ENCODE data around the gene TRIM2. TPM values are rescaled to one million over a fixed set of nuclear protein-coding genes. Genes with fewer than 3 reads are reported as not detected.

The TRIM2 gene
- total and polyA plus RNA-seq, 10 of the 15 experiments (the other 5 are each of a cell fraction or from before 2014, with no cell fraction given) = 0.06 to 0.19 (median 0.15) TPM; not detected in 3

DNA sequence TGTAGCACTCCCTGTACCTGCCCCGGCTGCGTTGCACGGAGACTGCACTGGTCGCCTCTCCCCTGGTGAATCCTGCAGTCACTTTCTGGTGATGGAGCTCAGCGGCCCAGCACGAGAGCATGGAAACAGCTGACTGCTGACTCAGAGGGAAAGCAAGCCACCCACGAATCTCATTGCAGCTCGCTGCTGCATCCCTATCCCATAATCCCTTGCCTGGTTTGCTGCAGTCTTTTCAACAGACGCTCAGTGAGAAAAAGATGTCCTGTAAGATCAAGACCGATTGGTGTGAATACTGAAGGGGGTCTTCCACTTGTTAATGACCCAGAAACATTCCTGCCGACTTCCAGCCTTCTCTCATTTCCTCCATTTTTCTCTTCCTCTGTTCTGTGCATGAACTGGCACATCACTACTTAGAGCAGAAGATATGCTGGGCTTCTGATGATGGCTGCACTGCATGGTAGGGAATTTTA is 52.9 kb downstream of the TRIM2 start:
- 2% methylated on average over 11 of the region's 11 CpGs for WGBS (ENCODE audit: insufficient coverage, insufficient replicate concordance, low lambda C conversion rate, missing lambda C conversion rate)
- ATAC-seq (peak; percentile 52; the same call in 2 of the 3 replicates), DNase-seq (ENCODE audit: low read depth, low spot score) (no peak), FAIRE-seq (no peak)
- TF ChIP-seq RELB (IDR thresholded peaks at IDR 0.05; ENCODE audit: low read depth) (no peak), STAT1 (conservative IDR thresholded peaks at IDR 0.05) (no peak), EGR1 (IDR thresholded peaks at IDR 0.05; ENCODE audit: borderline replicate concordance in 1 of 2, low read depth in 2 of 2, low read length in 2 of 2) (peak in 1 of 2 experiments; percentile 27; a peak in 1 of 3 replicates), JUNB (IDR thresholded peaks at IDR 0.05) (peak; percentile 39; the same call in 1 of the 2 replicates), BHLHE40 (IDR thresholded peaks at IDR 0.05; ENCODE audit: borderline replicate concordance in 1 of 2, low read depth in 2 of 2, low read length in 1 of 2) (peak; percentile 61 to 64; a peak in 3 of 4 replicates), IRF4 (IDR thresholded peaks at IDR 0.05; ENCODE audit: low read depth, low read length) (peak; percentile 52; the same call in 1 of the 2 replicates), POLR2AphosphoS5 (IDR thresholded peaks at IDR 0.05; ENCODE audit: low read length) (no peak)
- SMC1A ChIA-PET (ENCODE audit: uncharacterized antibody, unreplicated experiment) = interaction anchor here (1.0 kb wide), 1 partner anchor 11 kb away, joined by 3 read pairs; no protein-coding TSS in a partner anchor
- H3K4me1 ChIP-seq (ENCODE audit: control insufficient read depth, insufficient read depth, low read length) = peaks cover 4% of the 10 kb centered on the region; the same call in 1 of the 2 replicates
- H3K4me2 ChIP-seq (ENCODE audit: control insufficient read depth, insufficient read depth) = peak overlapping the region; percentile 12; the same call in 1 of the 2 replicates
- RAD21 ChIA-PET (ENCODE audit: unreplicated experiment) = no interaction called here
- H3K36me3 ChIP-seq (ENCODE audit: control insufficient read depth in 2 of 2, insufficient read depth in 2 of 2, low read length in 1 of 2) = no peaks in the 10 kb centered on the region
- no TSS peak for BruUV-seq (replicated peaks)
- no peaks in the 10 kb centered on the region for H4K20me1 ChIP-seq (ENCODE audit: control insufficient read depth, insufficient read depth)
- H3K4me3 ChIP-seq = no peak overlapping the region
- H3K9me3 ChIP-seq (replicated peaks; ENCODE audit: control insufficient read depth, insufficient read depth, low read length) = peaks cover 2% of the 10 kb centered on the region; the same call in 1 of the 3 replicates
- no peaks in the 10 kb centered on the region for H3K79me2 ChIP-seq (ENCODE audit: control insufficient read depth, insufficient read depth, low read length)
- H3K9ac ChIP-seq (ENCODE audit: control insufficient read depth, insufficient read depth, low read length) = no peak overlapping the region
- intact Hi-C loops (cut with micrococcal nuclease; ENCODE audit: unreplicated experiment) = no loop called here
- in situ Hi-C loops (cut with MboI) = no loop called here
- H3K27me3 ChIP-seq (replicated peaks in 1 of 2; ENCODE audit: control insufficient read depth in 2 of 2, insufficient read depth in 2 of 2, low read length in 1 of 2) = peaks cover 0 to 3% of the 10 kb centered on the region in 2 experiments; a peak in 1 of 4 replicates
- no peak overlapping the region for H3K27ac ChIP-seq (ENCODE audit: control insufficient read depth, insufficient read depth)
- POLR2A ChIA-PET = no interaction called here
- H2AFZ ChIP-seq (ENCODE audit: control insufficient read depth, low read depth, low read length) = no peak overlapping the region
- CTCF ChIA-PET = interaction anchor here (0.7 to 1.1 kb wide), 2 partner anchors 42 to 137 kb away, joined by 3 read pairs; no protein-coding TSS in a partner anchor
